ENCODE measurements around the gene AP1B1.
A peak's percentile ranks its signal among the peaks of the same experiment; 100 is the strongest.

DNA sequence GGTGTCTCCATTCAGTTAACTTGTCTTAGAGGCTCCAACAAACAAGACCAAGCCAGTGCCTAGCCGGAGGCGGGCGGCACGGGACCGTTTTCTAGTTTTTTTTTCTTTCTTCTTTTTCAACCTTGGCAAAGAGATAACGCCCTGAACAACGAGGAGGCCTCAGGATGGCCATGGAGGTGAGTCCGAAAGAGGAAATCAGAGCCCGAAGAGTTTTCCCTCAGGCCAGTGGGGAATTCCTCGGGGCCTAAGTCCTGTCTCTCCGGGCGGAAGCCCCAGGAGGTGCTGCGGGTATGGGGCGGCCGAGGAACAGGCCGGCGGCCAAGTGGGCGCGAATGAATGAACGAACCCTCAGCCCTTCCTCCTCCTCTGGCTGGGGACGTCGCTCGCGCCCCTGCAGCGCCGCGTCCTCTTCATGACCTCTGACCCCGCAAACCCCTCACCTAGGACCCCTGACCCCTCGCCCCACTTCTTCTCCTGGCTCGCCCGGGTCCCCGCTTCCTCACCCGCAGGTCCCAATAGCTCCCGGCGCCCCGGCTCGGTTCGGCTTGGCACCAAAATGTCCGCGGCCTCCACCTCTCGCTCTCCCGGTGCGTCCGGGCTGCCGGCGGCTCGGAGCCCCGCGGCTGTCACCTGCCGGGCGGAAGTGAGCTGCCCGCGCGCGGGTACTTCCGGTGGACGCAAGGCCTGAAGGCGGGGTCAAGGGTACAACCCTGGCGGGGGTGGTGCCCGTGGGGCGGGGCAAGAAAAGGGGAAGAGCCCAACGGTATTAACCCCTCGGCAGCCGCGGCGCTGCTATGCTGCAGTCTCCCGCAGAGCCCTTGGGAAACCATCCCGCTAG lies at the start of gene AP1B1:
- TF ChIP-seq, protein P1, sequence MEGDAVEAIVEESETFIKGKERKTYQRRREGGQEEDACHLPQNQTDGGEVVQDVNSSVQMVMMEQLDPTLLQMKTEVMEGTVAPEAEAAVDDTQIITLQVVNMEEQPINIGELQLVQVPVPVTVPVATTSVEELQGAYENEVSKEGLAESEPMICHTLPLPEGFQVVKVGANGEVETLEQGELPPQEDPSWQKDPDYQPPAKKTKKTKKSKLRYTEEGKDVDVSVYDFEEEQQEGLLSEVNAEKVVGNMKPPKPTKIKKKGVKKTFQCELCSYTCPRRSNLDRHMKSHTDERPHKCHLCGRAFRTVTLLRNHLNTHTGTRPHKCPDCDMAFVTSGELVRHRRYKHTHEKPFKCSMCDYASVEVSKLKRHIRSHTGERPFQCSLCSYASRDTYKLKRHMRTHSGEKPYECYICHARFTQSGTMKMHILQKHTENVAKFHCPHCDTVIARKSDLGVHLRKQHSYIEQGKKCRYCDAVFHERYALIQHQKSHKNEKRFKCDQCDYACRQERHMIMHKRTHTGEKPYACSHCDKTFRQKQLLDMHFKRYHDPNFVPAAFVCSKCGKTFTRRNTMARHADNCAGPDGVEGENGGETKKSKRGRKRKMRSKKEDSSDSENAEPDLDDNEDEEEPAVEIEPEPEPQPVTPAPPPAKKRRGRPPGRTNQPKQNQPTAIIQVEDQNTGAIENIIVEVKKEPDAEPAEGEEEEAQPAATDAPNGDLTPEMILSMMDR (IDR thresholded peaks at IDR 0.05) = no peak
- peak in 1 of 2 donors; percentile 57 for TF ChIP-seq POLR2A (IDR thresholded peaks at IDR 0.05)
- peak in 1 of 4 donors; percentile 50 for TF ChIP-seq EP300 (IDR thresholded peaks at IDR 0.05)
- peak; percentile 57 to 82 (median 76) for TF ChIP-seq POLR2AphosphoS5 (IDR thresholded peaks at IDR 0.05)
